ENCODE measurements around the gene UBE2V1.

UBE2V1 gene

DNA sequence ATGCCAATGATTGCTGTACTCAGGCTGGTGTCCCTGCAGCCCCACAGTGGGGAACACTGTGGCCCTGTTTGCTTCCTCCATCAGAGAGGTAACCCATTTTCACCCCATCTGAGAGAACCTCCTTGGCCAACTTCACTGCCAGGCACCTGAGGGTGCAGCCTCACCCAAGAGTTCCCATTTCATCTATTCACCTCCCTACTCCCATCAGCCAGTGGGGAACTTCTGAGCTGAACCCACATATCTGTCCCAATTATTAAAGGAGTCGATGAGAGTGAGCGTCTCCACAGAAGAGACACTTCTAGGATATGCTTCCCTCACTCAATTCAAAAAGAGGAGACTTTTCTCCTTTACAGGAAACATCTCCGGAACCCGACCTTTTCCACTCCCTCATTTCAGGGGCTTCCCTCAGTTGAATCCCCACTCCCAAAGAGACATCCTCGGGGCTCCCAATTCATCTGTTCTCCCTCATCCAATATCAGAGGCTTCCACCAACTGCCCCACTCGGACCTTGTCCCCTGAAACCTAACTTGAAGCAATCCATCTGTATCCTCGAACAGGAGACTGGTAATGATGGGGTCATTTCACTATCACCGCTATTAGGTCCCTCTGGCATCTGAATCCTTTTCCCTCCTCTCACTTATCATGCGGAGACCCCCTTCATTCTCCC, 988 bp downstream of the UBE2V1 start:
- H3K4me3 ChIP-seq (ENCODE audit: low read length, poor library complexity, severe bottlenecking) = peak overlapping the region; percentile 95
- H3K9ac ChIP-seq (ENCODE audit: low read depth, low read length, poor library complexity, severe bottlenecking) = peak overlapping the region; percentile 79
- peaks cover 13% of the 10 kb centered on the region for H3F3A ChIP-seq (ENCODE audit: low read depth)
- no peaks in the 10 kb centered on the region for H3K27me3 ChIP-seq (ENCODE audit: insufficient read depth, low read length, poor library complexity, severe bottlenecking)
- peaks cover 69% of the 10 kb centered on the region for H3K4me1 ChIP-seq (ENCODE audit: insufficient read depth, low read length, poor library complexity, severe bottlenecking)
- H3K9me3 ChIP-seq (ENCODE audit: insufficient read depth, low read depth, low read length) = no peaks in the 10 kb centered on the region
- H3K79me2 ChIP-seq (ENCODE audit: insufficient read depth, low read length) = peaks cover 72% of the 10 kb centered on the region
- H3K9me2 ChIP-seq (replicated peaks; ENCODE audit: low read depth, low read length) = no peaks in the 10 kb centered on the region
- no peak for TF ChIP-seq CTCF (conservative IDR thresholded peaks at IDR 0.05; ENCODE audit: low read length)
- no peak for TF ChIP-seq EZH2phosphoT487 (IDR thresholded peaks at IDR 0.05; ENCODE audit: borderline replicate concordance)
- H3K36me3 ChIP-seq (ENCODE audit: insufficient read depth, low read length) = no peaks in the 10 kb centered on the region
- no peak overlapping the region for H2AFZ ChIP-seq (ENCODE audit: low read length)
- H3K4me2 ChIP-seq (ENCODE audit: low read depth, low read length, poor library complexity, severe bottlenecking) = peak overlapping the region; percentile 98
- peaks cover 52% of the 10 kb centered on the region for H4K20me1 ChIP-seq (ENCODE audit: insufficient read depth, low read length, poor library complexity, severe bottlenecking)

DNA sequence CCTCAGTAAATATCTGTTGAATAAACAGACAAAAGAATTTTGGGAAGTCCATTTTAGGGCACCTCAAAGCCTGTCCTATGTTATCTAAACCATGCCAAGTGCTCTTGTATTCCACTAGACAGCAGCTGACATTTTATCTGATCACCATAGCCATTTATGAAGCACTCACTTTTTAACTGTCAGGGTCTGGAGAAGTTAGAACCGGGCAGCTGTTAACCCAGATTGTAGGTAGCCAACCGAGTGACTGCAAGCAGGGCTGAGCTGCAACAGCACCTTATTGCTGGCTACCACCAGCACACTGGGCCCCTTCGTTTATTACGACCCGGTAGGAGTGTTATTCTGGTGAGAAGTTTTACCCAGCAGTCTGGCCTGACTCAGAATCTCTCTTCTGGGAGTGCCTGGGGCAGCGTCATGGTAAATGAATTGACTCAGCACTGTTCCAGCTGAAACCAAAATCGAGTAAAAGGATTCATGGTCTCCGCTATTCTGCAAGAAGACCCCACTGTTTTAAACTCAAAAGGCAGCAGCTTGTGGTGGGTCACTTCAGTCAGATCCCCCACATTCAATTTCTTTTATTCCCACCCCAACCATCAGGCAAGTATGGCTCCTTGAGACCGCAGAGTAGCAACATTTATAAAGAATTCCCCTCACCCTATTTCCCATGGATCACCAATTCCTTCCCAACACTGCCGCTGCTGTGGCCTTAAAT, 1.7 kb downstream of the UBE2V1 start:
- Histone ChIP-seq H3F3A (ENCODE audit: low read depth) (peaks cover 13% of the 10 kb centered on the region), H3K9me2 (replicated peaks; ENCODE audit: low read depth, low read length) (no peaks in the 10 kb centered on the region), H3K9ac (ENCODE audit: low read depth, low read length, poor library complexity, severe bottlenecking) (peak overlapping the region; percentile 79), H3K27me3 (ENCODE audit: insufficient read depth, low read length, poor library complexity, severe bottlenecking) (no peaks in the 10 kb centered on the region), H3K9me3 (ENCODE audit: insufficient read depth, low read depth, low read length) (no peaks in the 10 kb centered on the region), H3K4me3 (ENCODE audit: low read length, poor library complexity, severe bottlenecking) (peak overlapping the region; percentile 95), H4K20me1 (ENCODE audit: insufficient read depth, low read length, poor library complexity, severe bottlenecking) (peaks cover 59% of the 10 kb centered on the region), H3K36me3 (ENCODE audit: insufficient read depth, low read length) (no peaks in the 10 kb centered on the region), H3K79me2 (ENCODE audit: insufficient read depth, low read length) (peaks cover 78% of the 10 kb centered on the region), H3K4me1 (ENCODE audit: insufficient read depth, low read length, poor library complexity, severe bottlenecking) (peaks cover 69% of the 10 kb centered on the region), H3K4me2 (ENCODE audit: low read depth, low read length, poor library complexity, severe bottlenecking) (peak overlapping the region; percentile 98), H2AFZ (ENCODE audit: low read length) (no peak overlapping the region)
- no peak for TF ChIP-seq EZH2phosphoT487 (IDR thresholded peaks at IDR 0.05; ENCODE audit: borderline replicate concordance)
- TF ChIP-seq CTCF (conservative IDR thresholded peaks at IDR 0.05; ENCODE audit: low read length) = no peak

- Histone ChIP-seq H3K79me2 (ENCODE audit: insufficient read depth, low read length) (peaks cover 85% of the 10 kb centered on the region), H3K9ac (ENCODE audit: low read depth, low read length, poor library complexity, severe bottlenecking) (peak overlapping the region; percentile 79), H2AFZ (ENCODE audit: low read length) (no peak overlapping the region), H3K4me1 (ENCODE audit: insufficient read depth, low read length, poor library complexity, severe bottlenecking) (peaks cover 72% of the 10 kb centered on the region), H3K9me2 (replicated peaks; ENCODE audit: low read depth, low read length) (no peaks in the 10 kb centered on the region), H4K20me1 (ENCODE audit: insufficient read depth, low read length, poor library complexity, severe bottlenecking) (peaks cover 68% of the 10 kb centered on the region), H3K27me3 (ENCODE audit: insufficient read depth, low read length, poor library complexity, severe bottlenecking) (no peaks in the 10 kb centered on the region), H3K9me3 (ENCODE audit: insufficient read depth, low read depth, low read length) (no peaks in the 10 kb centered on the region), H3K36me3 (ENCODE audit: insufficient read depth, low read length) (no peaks in the 10 kb centered on the region), H3K4me2 (ENCODE audit: low read depth, low read length, poor library complexity, severe bottlenecking) (peak overlapping the region; percentile 98), H3F3A (ENCODE audit: low read depth) (peaks cover 13% of the 10 kb centered on the region), H3K4me3 (ENCODE audit: low read length, poor library complexity, severe bottlenecking) (peak overlapping the region; percentile 95)
- TF ChIP-seq EZH2phosphoT487 (IDR thresholded peaks at IDR 0.05; ENCODE audit: borderline replicate concordance) (no peak), CTCF (conservative IDR thresholded peaks at IDR 0.05; ENCODE audit: low read length) (no peak)
Observed at GRCh38 chr20:50110141-50111047, 2.6 kb downstream of the UBE2V1 start.
